ENCODE results near the gene DCAF4L1.

DNA sequence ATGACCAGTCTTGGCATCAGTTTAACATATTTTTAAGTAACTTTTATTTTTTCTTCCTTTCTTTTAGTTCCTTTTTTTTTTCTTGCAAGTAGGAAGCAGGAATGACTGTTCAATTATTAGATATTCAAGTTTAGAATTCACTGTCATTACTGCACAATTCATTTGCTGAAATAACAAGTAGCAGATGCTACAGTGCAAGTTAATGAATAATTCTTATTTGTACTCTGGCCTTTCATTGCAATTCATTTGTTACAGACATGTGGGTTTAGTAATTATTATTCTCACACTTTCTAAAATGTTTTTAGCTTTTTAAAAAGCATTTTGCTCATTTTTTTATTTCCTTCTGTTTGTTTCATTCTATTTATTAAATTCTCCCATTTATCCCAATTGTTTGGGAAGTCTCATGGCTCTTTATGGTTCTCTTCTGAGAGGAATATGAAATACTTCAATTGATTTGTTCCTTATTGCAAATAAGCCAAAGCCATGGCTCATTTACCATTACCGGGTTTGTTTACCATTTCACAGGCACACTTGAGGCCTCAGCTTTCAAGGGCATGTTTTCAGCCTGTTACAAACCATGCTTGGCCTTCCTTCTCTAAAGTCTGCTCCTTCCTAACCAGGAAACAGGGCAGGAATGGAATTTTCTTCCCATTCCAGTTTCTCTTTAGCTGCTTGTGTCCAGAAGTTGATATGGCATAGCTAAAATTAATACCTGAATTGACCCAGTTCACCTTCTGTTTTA, 4.6 kb upstream of the DCAF4L1 start:
- TF ChIP-seq, protein P1, sequence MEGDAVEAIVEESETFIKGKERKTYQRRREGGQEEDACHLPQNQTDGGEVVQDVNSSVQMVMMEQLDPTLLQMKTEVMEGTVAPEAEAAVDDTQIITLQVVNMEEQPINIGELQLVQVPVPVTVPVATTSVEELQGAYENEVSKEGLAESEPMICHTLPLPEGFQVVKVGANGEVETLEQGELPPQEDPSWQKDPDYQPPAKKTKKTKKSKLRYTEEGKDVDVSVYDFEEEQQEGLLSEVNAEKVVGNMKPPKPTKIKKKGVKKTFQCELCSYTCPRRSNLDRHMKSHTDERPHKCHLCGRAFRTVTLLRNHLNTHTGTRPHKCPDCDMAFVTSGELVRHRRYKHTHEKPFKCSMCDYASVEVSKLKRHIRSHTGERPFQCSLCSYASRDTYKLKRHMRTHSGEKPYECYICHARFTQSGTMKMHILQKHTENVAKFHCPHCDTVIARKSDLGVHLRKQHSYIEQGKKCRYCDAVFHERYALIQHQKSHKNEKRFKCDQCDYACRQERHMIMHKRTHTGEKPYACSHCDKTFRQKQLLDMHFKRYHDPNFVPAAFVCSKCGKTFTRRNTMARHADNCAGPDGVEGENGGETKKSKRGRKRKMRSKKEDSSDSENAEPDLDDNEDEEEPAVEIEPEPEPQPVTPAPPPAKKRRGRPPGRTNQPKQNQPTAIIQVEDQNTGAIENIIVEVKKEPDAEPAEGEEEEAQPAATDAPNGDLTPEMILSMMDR (IDR thresholded peaks at IDR 0.05), result no peak
- no peak for TF ChIP-seq POLR2AphosphoS5 (IDR thresholded peaks at IDR 0.05)

Data from stomach (tissue), 4 donors.